ACC112 (cell line): ENCODE results near the gene QRFP.

Source experiments
- H2AFZ ChIP-seq: fragments of 200-600 bp; sonication (generic); one replicate; pipeline ENCODE4 v1.6.0; 2017; ENCODE audit warnings: antibody characterized with exemption, low read length; ENCODE audit not compliant: unreplicated experiment
- H3K27ac ChIP-seq: fragments of 200-600 bp; sonication (generic); 2 replicates; pipeline ENCODE4 v1.5.1; 2014; ENCODE audit warnings: low read depth, mild to moderate bottlenecking, antibody characterized with exemption, low read length, moderate library complexity
- H3K27me3 ChIP-seq: fragments of 200-600 bp; sonication (generic); 2 replicates; pipeline ENCODE4 v1.6.1; 2014; ENCODE audit warnings: mild to moderate bottlenecking, antibody characterized with exemption, low read length, moderate library complexity, mixed read lengths; ENCODE audit not compliant: insufficient read depth
- H3K36me3 ChIP-seq: fragments of 200-600 bp; sonication (generic); 2 replicates; pipeline ENCODE4 v1.6.1; 2016; ENCODE audit warnings: mild to moderate bottlenecking, antibody characterized with exemption, low read length, moderate library complexity, mixed read lengths; ENCODE audit not compliant: insufficient read depth
- H3K4me1 ChIP-seq: fragments of 200-600 bp; sonication (generic); one replicate; pipeline ENCODE4 v1.6.1; 2016; ENCODE audit warnings: low read length, mixed read lengths; ENCODE audit not compliant: insufficient read depth, unreplicated experiment, control insufficient read depth
- H3K4me3 ChIP-seq: fragments of 200-600 bp; sonication (generic); 2 replicates; pipeline ENCODE4 v1.5.1; 2014; ENCODE audit warnings: mild to moderate bottlenecking, low read depth, low read length
- H3K79me2 ChIP-seq: fragments of 200-600 bp; sonication (generic); one replicate; pipeline ENCODE4 v1.6.0; 2016; ENCODE audit warnings: low read length; ENCODE audit not compliant: control insufficient read depth, unreplicated experiment, insufficient read depth

QRFP gene

DNA sequence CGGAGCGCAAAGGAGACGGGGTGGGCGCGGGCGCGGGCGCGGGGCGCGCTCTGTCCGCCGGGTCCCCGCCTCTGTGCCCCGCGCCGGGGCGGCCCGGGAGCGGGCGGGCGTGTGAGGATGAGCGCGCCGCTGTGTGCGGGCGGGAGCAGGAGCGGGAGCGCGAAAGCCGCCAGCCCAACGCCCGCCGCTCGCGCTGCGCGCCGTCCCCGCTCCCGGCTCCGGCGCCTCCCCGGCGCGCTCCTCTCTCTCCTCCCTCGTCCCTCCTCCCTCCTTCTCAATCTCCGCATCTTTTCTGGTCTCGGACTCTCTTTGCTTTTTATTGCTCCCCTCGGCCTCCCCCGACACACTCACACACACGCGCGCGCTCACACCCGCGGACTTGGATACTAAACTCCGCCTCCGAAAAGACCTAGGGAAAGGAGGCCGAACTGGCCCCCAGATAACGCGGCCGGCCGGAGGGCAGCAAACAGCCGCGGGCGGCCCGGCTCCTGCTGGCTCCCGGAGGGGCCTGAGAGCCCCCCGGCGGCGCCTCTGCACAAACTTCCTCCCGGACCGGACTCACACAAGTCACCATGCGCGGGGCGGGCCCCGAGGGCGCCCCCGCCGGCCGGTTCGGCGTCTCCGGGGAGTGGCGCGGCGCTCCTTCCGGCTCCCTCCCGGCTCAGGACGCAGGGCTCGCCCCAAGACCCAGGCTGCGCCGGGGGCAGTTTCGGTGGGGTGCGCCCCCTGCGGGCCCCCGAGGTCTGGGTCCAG is 42.2 kb upstream of the QRFP start, which contains the start of gene FIBCD1:
Gene FIBCD1, minus strand, starts transcription at position 596 of the 753 bp plus-strand sequence. CDS start 640 bp downstream, outside the sequence.
- H3K27ac ChIP-seq = no peak within 1 kb of the TSS
- H3K79me2 ChIP-seq = no peaks in the 10 kb centered on the region
- H3K27me3 ChIP-seq = peaks cover 50% of the 10 kb centered on the region
- peak within 1 kb of the TSS; percentile 76 for H3K4me3 ChIP-seq
- H3K4me1 ChIP-seq = peaks cover 14% of the 10 kb centered on the region
- no peaks in the 10 kb centered on the region for H3K36me3 ChIP-seq
- peak within 1 kb of the TSS; percentile 93 for H2AFZ ChIP-seq

DNA sequence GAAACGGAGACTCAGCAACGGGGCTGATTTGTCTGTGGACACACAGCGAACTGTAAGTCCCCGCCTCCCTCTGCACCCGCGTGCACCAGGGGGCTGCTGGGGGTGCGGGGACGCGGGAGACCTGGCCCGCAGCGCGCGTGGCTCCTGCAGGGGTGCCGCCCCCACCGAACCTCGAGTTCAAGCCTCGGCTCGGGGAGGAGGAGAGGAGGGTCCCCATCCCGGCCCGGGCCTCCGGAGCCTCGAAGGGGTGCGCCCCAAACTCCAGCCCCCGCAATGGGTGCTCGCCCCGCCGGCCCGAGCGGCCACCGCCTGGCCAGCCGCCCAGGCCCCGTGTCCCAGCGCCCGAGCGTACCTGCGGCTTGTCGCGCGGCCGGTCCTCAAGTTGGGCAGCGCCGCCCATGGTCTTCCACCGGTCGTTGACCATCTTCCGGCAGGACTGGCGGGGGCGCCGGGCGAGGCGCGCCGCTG is 41.6 kb upstream of the QRFP start:
- peaks cover 46% of the 10 kb centered on the region for H3K27me3 ChIP-seq

DNA sequence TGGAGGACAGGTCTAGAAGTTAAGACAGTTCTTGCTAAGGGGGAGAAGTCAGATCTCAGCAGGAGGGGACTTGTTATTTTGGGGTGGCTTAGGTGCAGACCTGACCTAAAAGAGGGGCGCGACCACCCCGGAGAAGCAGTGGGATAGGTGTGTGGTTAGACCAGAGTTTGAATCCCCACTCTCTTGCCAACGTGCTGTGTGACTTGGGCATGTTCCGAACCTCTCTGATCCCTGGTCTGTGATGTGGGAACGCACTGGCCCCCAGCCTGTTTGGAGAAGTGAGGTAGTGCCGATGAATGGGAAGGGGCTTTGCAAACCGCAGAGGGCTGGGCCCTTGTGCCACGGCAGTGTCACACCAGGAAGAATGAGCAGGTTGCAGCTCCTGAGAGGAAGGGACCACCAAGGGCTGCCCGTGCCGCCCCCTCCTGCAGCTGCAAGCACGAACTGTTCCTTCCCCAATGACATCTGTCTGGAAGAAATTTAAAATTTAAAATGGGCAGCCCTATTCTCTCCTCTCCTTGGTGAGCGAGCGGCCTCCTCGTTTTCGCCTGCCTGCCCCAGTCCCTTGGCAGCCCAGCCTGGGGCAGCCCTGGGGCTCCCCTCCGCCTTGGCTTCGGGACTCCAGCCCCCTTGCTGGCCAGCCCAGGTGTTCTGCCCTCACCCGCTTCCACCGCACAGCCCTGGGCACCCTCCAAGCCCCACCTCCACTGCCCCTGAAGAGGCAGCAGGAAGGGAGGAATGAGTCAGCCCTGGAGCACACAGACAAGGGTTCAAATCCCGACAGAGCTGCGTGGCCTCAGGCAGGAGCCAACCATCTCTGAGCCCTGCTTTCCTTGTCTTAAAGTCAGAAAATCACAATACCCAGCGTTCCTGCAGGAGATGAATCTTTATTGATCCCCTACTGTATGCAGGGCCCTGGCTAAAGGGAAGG is 40.8 kb upstream of the QRFP start:
- Histone ChIP-seq H3K27ac (no peak overlapping the region), H3K79me2 (no peaks in the 10 kb centered on the region), H3K4me1 (peaks cover 26% of the 10 kb centered on the region), H3K27me3 (peaks cover 41% of the 10 kb centered on the region), H2AFZ (no peak overlapping the region), H3K36me3 (no peaks in the 10 kb centered on the region), H3K4me3 (peak overlapping the region; percentile 76; the same call in 1 of the 2 replicates)

More for the DNA sequence above, 41.6 kb upstream of the QRFP start:
- Histone ChIP-seq H3K79me2 (no peaks in the 10 kb centered on the region), H3K4me3 (peak overlapping the region; percentile 76), H3K27ac (no peak overlapping the region), H2AFZ (peak overlapping the region; percentile 93), H3K4me1 (peaks cover 18% of the 10 kb centered on the region), H3K36me3 (no peaks in the 10 kb centered on the region)

DNA sequence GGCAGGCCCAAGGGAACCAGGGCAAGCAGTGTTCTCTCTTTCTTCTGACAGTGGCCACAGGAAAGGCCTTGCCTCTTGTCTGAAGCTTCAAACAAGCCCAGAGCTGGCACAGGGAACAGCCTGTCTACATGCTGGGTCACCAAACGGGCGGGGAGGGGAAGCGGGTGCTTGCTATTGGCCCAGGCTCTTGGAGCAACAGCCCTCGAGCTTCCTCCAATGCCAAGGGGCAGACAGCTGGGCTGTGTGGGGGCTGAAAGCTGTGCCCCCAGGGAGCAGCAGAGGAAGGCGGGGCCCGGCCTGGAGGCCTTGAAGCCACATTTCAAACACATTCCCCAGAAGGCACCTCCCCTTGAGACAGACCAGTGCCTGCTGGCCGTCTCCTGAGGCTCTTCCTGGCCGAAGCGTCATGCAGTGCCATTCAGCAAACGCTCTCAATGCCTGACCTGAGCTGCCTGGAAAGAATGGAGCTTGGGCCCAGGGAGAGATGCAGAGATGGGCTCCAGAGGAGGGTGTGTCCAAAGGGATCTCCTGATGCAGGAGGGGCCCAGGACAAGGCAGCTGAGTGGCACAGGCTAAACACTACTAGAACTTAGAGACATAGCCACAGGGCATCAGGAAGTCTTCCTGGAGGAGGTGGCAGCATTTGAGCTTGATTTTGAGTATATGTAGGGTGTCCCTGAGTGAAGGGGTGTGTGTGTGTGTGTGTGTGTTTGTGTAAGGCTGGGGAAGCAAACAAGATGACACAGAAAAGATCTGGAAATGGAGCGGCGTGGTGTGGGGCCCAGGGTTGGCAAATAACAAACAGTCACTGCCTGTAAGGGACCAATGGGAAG is 39.9 kb upstream of the QRFP start:
- peaks cover 26% of the 10 kb centered on the region for H3K4me1 ChIP-seq
- H3K79me2 ChIP-seq = no peaks in the 10 kb centered on the region
- H3K36me3 ChIP-seq = no peaks in the 10 kb centered on the region
- H3K27me3 ChIP-seq = peaks cover 34% of the 10 kb centered on the region
- no peak overlapping the region for H3K4me3 ChIP-seq
- no peak overlapping the region for H2AFZ ChIP-seq
- H3K27ac ChIP-seq = no peak overlapping the region

DNA sequence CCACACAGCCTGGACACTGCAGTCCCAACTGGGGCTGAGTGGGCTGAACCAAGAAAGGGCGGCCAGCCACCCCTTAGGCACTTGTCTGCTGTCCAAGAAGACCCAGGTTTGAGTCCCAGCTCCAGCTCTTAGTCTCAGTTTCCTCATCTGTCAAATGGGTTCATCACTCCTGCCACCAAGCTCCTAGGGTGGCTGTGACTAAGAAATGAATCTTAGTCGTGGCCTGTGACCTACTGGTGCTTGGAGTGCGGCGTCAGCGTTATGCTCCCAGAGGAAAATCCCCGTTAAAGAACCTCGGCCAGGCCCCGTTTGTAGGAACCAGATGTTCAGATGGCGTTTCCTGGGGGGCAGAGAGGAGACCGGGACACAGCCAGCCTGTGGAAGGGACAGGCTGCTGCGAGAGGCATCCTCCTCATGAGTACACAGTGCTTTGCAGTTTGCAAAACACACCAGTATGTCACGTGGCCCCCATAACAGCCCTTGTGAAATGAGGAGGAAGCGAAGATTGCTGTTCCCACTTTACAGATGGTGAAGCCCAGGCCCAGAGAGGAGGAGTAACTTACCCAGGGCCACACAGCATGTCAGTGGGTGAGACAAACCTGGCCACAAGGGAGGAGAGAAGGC is 39.1 kb upstream of the QRFP start:
- Histone ChIP-seq H3K27ac (no peak overlapping the region), H3K4me3 (no peak overlapping the region), H3K4me1 (peaks cover 26% of the 10 kb centered on the region), H3K27me3 (peaks cover 28% of the 10 kb centered on the region), H3K79me2 (no peaks in the 10 kb centered on the region), H3K36me3 (no peaks in the 10 kb centered on the region), H2AFZ (no peak overlapping the region)

DNA sequence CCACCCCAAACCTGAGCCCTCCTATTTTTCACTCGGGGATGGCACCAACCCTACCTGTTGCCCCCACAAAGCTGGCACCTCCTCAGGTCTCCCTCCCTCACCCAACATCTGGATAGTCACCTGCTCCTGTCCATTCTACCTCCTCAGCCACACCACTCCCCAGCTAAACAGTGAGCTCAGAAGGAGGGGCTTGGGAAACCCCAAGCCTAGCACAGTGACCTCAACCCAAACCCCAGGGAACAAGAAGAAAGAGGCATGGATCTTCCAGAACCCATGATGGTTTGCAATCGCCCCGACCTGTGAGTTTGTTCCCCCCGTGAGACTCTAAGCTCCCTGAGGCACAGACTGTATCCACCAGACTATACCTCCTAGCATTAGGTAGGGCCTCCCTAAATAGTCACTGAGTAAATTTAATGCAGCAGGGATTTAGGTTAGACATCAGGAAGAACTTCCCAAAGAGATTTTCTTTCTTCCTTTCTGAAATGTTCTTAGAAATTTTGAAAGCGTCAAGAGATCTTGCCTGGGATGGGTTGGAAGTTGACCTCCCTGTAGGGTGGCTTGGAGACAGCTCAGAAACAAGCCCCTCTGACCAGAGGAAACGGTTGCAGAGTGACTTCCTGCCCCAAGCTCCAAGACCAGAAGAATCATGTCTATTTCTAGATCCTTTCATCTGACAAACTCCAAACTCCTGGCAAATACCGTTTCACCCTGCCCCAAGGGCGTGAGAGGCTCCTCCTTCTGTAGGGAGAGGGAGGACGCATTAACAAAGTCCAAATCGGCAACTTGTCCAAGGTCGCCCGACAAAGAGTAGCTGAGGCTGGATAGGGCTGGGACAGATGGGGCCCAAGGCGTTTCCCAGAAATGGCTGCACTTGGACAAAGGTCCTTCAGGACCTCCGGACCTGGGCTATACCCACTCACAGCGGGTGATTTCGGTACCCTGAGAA is 38.4 kb upstream of the QRFP start:
- H3K27ac ChIP-seq = no peak overlapping the region
- H3K36me3 ChIP-seq = no peaks in the 10 kb centered on the region
- H2AFZ ChIP-seq = no peak overlapping the region
- H3K4me3 ChIP-seq = no peak overlapping the region
- peaks cover 20% of the 10 kb centered on the region for H3K27me3 ChIP-seq
- H3K79me2 ChIP-seq = no peaks in the 10 kb centered on the region
- H3K4me1 ChIP-seq = peaks cover 26% of the 10 kb centered on the region

DNA sequence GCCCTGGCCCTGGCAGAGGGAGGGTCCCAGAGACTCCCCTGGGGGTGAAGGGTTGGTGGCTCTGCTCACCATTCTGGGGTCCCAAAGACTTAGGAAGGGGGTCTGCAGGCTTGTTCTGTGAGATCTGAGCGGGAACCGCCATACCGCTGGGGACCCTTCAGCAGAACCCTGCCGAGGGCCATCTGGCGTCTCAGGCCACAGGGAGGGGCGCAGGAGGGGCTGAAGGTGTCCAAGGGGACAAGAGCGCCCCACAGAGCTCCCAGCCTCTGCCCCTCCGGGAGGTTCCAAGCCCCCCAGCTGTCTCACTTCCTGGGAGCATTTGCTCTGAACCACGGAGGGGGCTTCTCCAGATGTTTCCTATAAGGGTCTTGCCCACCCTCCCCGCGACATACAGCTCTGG is 37.6 kb upstream of the QRFP start:
- H3K4me3 ChIP-seq = no peak overlapping the region
- H3K36me3 ChIP-seq = no peaks in the 10 kb centered on the region
- no peaks in the 10 kb centered on the region for H3K79me2 ChIP-seq
- no peak overlapping the region for H3K27ac ChIP-seq
- H3K4me1 ChIP-seq = peaks cover 26% of the 10 kb centered on the region
- H3K27me3 ChIP-seq = peaks cover 15% of the 10 kb centered on the region
- no peak overlapping the region for H2AFZ ChIP-seq

DNA sequence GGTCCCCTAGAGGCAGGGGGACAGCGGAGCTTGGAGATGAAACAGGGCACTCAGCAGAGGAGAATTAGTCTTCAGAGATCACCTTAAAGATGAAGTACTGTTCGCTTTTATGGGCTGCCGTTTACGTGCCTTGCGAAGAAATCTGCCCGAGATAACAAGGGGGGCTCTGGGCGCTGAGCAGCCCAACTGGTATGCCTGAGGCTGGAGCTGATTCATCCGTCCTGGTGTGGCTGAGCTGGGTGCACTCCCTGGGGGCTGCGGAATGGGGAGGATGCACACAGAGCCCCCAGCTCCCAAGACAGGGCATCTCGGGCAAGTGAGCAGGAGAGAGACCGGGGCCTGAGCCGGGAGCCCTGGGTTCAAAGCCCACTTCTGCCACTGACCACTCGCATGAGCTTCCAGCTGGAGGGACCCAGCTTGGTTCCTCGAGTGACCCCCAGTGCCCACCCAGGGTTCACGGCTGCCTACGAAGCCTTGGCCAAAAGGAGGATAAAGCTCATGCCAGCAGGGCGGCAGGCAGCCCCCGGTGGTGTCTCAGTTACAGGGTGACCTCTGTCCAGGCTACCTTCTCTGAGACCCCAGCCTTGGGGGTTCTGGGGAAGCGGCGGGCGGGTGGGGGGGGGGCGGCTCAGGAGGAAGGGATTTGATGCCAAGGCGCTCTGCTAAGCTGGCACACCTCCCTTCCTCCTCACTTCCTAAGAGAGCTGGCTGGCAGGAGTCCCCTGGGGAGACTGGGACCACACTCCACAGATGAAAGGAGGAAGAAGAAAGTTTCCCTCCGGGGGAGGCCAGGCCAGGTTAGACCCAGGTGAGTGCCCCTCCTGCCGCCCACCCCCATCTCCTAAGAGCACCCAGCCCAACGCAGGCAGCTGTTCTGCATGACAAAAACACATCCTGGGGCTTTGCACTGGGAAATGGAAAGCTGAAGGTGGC is 36.8 kb upstream of the QRFP start:
- Histone ChIP-seq H2AFZ (no peak overlapping the region), H3K27ac (no peak overlapping the region), H3K79me2 (no peaks in the 10 kb centered on the region), H3K27me3 (peaks cover 9% of the 10 kb centered on the region), H3K4me3 (no peak overlapping the region), H3K36me3 (no peaks in the 10 kb centered on the region), H3K4me1 (peaks cover 32% of the 10 kb centered on the region)
